HEK293T (cell line): ENCODE measurements around the gene KRAS.

ENCODE experiments used
- FOXA1 ChIP-seq: fragments of 450-650 bp; IDR thresholded peaks from 2 replicates; pipeline ENCODE4 v1.6.1; 2016; ENCODE audit warnings: mild to moderate bottlenecking
- HDGF ChIP-seq: fragments of 450-650 bp; IDR thresholded peaks from 2 replicates; pipeline ENCODE4 v1.6.1; 2017; ENCODE audit warnings: antibody characterized with exemption, borderline replicate concordance
- PKNOX1 ChIP-seq: fragments of 450-650 bp; IDR thresholded peaks from 2 replicates; pipeline ENCODE4 v1.6.1; 2016

DNA sequence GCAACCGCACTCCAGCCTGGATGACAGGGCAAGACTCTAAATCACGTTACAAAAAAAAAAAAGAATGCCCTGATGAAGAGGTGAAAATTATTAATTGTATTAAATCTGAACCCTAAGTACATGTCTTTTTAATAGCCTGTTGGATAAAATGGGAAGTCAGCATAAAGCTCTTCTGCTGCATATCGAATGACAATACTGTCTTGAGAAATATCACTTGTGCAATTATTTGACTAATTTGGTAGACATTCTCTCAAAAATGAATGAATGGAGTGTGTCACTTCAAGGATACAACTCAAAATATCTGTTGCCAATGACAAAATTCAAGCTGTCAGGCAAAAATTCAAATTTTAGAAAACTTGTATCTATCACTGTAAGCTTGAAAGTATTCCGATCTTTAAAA lies 94.7 kb downstream of the KRAS start:
- TF ChIP-seq FOXA1, result no peak
- no peak for TF ChIP-seq PKNOX1
- no peak for TF ChIP-seq HDGF
